Muscle of arm (tissue), 12 donors: ENCODE data around the gene MUC5B. TPM values are rescaled to one million over a fixed set of nuclear protein-coding genes. Genes with fewer than 3 reads are reported as not detected.
"Not testable (repeated sequence)": the region's sequence is repeated elsewhere in the genome, so short reads cannot be mapped to it uniquely, and the experiment has no call there.

Experiments used
- DNase-seq: peaks from one replicate; pipeline ENCODE4 v3.0.0-alpha.2; 2013
- polyA plus RNA-seq, 12 donors: library from polyadenylated mRNA; unstranded; fragments of 120-200 nt; gene quantifications; one replicate each; pipeline ENCODE4 v1.2.1, GENCODE V29; 2013; ENCODE audit not compliant: insufficient read length in 12 of 12

Gene MUC5B
- polyA plus RNA-seq, 12 donors = 0.01 to 12.7 (median 0.16) TPM; not detected in 5

DNA sequence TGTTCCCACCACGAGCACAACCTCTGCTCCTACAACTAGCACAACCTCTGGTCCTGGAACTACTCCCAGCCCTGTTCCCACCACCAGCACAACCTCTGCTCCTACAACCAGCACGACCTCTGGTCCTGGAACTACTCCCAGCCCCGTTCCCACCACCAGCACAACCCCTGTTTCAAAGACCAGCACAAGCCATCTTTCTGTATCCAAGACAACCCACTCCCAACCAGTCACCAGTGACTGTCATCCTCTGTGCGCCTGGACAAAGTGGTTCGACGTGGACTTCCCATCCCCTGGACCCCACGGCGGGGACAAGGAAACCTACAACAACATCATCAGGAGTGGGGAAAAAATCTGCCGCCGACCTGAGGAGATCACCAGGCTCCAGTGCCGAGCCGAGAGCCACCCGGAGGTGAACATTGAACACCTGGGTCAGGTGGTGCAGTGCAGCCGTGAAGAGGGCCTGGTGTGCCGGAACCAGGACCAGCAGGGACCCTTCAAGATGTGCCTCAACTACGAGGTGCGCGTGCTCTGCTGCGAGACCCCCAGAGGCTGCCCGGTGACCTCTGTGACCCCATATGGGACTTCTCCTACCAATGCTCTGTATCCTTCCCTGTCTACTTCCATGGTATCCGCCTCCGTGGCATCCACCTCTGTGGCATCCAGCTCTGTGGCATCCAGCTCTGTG, 30.9 kb upstream of the MUC5B start:
- DNase-seq = not testable (repeated sequence)

DNA sequence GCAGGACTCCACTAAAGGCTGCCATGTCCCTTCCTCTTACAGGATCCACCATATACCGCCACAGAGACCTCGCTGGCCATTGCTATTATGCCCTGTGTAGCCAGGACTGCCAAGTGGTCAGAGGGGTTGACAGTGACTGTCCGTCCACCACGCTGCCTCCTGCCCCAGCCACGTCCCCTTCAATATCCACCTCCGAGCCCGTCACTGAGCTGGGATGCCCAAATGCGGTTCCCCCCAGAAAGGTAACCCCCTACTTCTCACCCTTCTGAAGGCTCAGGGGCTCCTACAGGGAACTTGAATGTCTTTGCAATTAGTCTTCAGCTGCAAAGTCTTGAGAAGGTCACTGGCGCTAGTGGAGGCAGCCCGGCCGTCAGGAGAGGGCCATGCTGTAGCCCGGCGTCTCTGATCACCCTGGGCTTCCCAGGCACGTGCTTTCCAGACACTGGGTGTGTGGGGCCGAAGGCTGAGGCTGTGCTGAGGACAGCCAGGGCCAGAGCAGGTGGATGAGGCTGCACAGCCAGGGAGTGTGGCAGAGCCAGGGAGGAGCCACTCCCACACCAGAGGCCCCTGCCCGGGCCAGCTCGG, 30.0 kb upstream of the MUC5B start:
- no peak for DNase-seq

DNA sequence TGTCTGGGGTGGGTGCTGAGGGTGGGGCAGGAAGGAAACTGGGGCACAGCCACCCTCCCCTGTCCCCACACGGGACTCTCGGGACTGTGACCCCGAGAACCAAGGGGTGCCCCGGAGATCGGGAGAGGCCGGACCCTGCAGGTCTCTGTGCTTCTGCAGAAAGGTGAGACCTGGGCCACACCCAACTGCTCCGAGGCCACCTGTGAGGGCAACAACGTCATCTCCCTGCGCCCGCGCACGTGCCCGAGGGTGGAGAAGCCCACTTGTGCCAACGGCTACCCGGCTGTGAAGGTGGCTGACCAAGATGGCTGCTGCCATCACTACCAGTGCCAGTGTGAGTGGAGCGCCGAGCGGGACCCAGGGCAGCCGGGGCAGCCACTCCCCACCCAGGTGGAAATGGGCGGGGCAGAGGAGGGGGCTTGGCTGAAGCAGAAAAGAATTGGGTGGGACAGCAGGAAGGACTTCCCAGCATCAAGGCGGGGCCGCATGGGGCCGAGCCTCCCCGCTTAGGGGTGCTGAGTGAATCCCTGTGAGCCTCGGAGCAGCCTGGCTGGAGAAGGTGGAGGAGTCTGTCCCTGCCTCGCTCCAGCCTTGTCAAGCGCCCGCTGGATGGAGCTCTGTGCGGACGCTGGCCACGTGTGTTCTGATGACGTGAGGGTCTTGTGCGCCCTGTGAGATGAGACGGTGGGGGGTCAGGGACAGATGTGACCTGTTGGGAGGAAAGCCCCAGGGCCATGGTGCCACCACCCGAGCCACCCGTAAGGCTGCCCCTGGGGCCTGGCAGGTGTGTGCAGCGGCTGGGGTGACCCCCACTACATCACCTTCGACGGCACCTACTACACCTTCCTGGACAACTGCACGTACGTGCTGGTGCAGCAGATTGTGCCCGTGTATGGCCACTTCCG, 29.3 kb upstream of the MUC5B start:
- DNase-seq = no peak

DNA sequence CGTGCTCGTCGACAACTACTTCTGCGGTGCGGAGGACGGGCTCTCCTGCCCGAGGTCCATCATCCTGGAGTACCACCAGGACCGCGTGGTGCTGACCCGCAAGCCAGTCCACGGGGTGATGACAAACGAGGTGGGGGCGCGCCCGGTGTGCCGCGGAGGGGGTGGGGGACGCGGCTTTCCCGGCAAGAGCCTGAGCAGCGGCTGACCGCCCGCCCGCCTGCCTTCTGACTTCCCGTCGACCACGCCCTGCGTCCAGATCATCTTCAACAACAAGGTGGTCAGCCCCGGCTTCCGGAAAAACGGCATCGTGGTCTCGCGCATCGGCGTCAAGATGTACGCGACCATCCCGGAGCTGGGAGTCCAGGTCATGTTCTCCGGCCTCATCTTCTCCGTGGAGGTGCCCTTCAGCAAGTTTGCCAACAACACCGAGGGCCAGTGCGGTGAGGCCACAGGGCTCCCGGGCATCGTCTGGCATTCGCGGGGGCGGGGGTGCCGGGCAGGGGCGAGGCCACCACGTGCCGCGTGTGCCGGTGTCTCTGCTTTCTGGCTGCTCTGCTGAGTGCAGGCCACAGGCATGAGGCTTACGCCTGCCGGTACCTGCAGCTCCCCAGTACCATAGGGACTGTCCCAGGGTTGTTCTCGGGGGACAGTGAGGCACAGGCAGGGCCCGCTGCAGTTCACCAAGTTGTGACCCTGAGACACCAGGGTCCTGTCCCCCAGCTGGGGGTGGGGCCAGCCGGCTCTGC, 28.5 kb upstream of the MUC5B start:
- no peak for DNase-seq

DNA sequence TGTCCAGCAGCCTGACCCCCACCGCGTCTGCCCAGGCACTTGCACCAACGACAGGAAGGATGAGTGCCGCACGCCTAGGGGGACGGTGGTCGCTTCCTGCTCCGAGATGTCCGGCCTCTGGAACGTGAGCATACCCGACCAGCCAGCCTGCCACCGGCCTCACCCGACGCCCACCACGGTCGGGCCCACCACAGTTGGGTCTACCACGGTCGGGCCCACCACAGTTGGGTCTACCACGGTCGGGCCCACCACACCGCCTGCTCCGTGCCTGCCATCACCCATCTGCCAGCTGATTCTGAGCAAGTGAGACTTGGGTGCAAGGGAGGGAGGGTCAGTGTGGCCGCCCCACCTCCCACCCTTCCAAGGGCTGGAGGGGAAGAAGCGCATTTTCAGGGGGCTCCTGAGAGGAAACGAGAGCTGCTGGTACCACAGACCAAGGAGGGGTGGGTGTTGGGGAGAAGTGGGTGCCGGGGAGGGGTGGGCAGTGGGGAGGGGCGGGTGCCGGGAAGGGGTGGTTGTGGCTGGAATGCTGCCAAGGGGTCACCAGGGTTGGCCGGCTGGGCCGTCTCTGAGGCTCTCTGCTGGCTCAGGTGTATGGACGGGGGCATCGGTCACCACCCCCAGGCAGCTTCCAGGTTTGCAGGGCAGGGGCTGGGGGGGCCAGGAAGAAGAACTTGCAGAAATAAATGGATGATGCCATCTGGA, 27.7 kb upstream of the MUC5B start:
- DNase-seq = no peak

DNA sequence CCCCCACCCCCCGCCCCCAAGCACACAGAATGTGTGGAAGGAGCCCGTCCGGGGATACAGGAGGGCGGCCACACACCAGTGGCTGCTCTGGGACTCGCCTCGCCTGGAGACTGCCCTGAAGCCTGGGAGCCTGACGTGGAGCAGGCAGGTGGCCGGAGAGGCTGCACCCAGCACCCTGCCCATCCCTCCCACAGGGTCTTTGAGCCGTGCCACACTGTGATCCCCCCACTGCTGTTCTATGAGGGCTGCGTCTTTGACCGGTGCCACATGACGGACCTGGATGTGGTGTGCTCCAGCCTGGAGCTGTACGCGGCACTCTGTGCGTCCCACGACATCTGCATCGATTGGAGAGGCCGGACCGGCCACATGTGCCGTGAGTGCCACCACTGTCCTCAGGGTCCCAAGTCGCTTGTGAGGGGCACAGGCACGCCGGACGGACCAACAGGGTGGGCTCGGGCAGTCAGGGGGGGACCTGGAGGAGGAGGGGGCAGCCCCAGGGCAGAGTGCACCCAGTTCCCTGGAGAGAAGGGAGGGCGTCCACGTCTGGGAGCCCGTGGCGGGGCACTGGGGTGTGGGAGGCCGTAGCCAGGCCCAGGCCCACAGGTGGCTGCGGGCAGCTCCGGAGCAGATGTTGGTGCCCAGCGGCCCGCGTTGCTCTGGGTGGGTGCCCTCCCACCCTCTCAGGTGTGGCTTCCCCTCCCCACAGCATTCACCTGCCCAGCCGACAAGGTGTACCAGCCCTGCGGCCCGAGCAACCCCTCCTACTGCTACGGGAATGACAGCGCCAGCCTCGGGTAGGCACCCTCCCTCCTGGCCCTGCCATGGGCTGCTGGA, 27.0 kb upstream of the MUC5B start:
- no peak for DNase-seq

DNA sequence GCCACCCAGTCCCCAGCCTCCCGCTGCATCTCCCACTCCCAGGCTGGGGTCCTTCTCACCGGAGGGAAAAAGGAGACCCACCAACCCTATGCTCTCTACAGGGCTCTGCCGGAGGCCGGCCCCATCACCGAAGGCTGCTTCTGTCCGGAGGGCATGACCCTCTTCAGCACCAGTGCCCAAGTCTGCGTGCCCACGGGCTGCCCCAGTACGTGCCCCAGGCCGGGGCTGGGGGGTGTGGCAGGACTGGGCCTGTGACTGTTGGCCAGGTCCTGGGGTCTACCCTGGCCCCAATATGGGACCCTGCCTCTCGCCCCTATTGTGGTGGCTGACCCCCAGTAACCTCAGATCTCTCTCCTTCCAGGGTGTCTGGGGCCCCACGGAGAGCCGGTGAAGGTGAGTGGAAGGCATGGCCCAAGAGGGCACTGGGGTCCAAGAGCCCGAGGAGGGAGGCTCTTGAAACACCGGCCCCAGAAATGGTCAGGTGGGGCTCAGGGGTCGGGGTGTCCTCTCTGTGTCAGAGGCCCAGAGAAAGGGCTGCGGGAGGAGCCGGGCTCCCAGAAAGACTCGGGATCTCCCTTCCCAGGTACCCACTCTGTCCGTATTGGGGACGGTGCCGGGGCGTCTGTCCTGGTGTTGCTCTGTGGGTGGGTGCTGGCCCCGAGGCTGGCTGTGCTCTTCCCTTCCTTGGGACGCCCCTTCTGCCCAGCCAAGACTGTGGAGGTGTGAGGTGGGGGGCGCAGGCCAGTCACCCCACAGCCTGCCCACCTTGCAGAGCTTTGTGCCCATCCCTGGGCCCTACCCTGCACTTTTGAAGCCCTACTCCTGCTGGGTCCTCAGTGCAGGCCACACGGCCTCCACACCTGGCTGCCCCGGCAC, 26.1 kb upstream of the MUC5B start:
- DNase-seq = no peak

DNA sequence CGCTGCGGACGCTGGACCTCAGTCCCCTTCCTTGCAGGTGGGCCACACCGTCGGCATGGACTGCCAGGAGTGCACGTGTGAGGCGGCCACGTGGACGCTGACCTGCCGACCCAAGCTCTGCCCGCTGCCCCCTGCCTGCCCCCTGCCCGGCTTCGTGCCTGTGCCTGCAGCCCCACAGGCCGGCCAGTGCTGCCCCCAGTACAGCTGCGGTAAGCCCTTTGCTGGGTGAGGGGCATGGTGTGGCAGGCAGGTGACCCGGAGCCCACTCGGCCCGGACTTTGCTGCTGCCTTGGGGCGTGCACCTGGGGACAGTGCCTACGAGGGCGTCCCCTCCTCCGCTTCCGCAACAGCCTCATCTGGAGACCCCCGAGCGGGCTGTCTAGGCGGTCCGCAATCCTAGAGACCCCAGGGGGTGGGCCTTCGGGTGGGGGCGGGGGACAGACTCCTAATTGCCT, 25.4 kb upstream of the MUC5B start:
- no peak for DNase-seq

DNA sequence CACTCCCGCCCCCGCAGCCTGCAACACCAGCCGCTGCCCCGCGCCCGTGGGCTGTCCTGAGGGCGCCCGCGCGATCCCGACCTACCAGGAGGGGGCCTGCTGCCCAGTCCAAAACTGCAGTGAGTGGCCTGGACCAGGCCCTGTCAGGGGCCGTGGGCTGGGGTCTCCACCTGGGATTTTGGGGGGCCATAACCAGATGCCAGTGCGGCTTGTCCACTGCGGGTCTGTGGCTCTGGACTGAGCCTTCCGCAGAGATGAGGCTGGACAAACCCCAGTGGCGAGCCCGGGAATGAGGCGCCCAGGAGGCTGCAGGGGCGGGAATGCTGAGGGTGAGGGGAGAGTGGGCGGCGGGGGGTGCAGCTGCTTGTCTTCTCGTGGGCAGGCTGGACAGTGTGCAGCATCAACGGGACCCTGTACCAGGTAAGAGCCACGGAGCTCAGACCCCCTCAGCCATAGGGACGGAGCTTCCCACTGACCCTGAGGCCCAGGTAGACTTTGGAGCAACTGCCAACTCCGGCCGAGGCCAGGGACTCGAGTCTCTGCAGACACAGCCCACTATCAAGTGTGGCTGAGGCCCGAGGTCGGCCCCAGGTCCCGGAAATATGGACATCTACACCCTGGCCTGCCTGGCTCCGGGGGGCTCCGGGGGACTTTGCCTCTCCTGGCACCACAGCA, 24.8 kb upstream of the MUC5B start:
- DNase-seq = no peak

DNA sequence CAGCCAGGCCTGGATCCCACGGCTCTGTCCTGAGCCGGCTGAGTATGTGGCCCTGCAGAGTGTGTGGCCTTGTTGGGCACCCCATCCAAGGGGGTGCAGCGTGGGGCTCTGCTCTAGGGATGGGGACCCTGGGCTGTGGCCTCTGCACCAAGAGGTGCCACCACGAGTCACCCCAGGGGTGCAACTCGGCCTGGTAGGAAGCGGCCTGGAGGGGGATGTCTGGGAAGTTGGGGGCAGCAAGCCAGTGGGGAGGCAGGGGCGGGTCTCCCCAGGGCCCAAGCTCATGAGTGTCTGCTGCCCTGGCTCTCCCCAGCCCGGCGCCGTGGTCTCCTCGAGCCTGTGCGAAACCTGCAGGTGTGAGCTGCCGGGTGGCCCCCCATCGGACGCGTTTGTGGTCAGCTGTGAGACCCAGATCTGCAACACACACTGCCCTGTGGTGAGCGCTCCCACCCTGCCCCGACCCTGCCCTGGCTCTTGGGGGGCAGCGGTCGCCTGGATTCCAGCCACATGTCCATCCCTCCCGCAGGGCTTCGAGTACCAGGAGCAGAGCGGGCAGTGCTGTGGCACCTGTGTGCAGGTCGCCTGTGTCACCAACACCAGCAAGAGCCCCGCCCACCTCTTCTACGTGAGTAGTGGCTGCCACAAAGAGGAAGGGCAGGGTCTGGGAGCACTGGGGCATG, 24.2 kb upstream of the MUC5B start:
- no peak for DNase-seq

DNA sequence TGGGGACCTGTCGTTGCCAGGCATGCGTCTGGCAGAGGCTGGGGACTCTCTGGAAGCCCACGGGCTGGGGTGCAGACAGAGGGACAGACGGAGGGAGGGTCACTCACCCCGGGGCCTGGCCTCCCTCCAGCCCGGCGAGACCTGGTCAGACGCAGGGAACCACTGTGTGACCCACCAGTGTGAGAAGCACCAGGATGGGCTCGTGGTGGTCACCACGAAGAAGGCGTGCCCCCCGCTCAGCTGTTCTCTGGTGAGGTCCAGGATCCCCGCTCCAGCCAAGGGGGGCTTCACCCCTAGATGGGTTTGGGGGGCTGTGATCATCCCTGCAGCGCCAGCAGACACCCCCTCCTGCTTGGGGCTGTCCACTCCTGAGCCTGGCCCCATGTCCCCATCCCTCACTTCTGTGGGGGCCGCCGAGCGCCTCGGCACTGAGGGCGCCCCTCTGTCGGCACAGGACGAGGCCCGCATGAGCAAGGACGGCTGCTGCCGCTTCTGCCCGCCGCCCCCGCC, 23.6 kb upstream of the MUC5B start:
- no peak for DNase-seq

DNA sequence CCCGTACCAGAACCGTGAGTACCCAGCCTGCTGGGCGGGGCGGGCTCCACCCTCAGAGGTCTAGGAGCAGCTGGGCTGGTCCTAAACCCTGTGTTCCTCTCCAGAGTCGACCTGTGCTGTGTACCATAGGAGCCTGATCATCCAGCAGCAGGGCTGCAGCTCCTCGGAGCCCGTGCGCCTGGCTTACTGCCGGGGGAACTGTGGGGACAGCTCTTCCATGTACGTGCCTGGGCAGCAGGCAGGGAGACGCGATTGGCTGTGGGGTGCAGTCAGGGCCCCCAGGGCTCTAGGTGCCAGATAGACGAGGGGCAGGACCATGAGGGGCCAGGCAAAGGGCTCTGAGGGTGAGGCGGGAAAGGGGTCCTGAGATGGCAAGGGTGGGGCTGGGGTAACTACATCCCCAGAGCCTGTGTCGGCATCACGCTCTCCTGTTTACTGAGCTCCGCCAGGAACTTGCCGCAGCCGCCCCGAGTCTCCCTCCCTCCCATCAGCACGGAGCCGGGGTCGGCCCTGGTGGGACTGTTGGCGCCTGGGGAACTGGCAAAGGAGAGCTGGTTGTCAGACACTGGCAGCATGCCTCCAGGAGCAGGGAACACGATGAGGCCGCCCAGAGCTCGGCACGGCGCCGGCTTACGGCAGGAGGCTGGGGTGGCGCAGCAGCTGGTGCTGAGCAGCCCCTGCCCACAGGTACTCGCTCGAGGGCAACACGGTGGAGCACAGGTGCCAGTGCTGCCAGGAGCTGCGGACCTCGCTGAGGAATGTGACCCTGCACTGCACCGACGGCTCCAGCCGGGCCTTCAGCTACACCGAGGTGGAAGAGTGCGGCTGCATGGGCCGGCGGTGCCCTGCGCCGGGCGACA, 22.9 kb upstream of the MUC5B start:
- DNase-seq = no peak

DNA sequence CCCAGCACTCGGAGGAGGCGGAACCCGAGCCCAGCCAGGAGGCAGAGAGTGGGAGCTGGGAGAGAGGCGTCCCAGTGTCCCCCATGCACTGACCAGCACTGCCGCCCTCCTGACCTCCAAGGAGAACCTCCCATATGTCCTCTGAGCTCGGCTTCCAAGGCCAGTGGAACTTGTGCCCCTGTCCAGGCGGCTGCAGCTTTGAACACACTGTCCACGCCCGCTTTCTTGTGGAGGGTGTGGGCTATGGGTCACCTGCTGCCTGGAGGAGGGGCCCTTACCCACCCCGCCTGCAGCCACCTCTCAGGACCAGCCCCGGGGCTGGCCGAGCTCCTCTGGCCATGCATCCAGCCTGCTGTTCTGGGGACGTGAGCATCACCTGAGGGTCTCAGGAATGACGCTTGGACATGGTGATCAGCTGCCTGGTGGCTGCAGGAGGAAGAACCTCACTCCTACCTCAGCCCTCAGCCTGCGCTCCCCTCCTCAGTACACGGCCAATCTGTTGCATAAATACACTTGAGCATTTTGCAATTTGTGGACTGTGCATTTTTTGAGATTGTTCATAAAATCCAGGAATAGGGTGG, 22.2 kb upstream of the MUC5B start:
- no peak for DNase-seq

DNA sequence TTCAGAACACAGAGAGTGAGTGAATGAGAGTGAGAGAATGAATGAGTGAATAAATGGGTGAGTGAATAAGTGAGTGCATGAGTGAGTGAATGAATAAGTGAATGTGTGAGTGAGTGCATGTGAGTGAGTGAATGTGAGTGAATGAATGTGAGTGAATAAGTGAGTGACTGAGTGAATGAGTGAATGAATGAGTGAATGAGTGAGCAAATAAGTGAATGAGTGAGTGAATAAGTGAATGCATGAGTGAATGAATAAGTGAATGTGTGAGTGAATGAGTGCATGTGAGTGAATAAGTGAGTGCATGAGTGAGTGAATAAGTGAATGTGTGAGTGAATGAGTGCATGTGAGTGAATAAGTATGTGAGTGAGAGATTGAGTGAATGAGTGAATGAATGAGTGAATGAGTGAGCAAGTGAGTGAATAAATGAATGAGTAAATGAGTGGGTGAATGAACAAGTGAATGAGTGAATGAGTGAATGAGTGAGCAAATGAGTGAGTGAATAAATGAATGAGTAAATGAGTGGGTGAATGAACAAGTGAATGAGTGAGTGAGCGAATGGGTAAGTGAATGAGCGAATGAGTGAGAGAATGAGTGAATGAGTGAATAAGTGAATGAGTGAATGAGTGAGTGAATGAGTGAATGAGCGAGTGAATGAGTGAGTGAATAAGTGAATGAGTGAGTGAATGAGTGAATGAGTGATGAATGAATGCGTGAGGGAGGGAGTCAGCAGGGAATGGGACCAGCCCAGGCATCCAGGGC, 21.3 kb upstream of the MUC5B start:
- no peak for DNase-seq

DNA sequence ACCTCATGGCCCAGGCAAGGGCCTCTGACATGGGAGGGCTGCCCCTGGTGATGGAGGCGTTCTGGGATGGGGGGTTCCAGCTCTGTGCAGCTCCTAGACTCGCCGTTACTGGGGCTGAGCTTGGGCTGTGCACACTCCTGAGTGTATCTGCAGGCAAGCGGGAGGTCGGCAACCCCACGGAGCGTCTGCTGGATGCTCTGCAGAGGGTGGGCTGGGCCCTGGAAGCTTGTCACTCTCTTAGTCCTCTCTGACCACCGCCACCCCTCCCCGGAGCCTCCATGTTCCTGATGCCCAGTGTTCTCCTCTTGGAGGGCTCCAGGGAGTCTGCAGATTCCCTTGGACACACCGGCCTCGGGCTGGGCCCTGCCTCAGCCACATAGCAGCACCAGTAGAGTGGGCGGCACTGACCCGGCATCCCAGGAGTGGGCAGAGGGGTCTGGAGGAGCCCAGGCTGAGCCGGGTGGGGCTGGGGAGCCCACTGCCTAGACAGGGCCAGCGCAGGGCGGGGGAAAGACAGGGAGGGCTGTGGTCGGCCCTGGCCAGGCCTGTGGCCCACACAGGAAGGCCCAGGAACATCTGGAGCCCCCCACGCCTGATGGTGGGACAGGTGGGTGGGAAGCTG, 20.6 kb upstream of the MUC5B start:
- DNase-seq = no peak
